GM23338 (cell line): ENCODE data around the gene RAD51B. TPM values are rescaled to one million over a fixed set of nuclear protein-coding genes. Genes with fewer than 3 reads are reported as not detected.

ENCODE experiments used
- ATAC-seq: fragments of 200-7000 bp; cut with Tn5 transposase; 3 replicates; pipeline ENCODE4 v1.9.1; 2020
- DNase-seq: peaks from one replicate; pipeline ENCODE4 v3.0.0-alpha.2; 2015; ENCODE audit warnings: low spot score
- H2AFZ ChIP-seq: fragments of 200-600 bp; sonication (generic); 2 replicates; pipeline ENCODE4 v1.8.0; 2016; ENCODE audit warnings: antibody characterized with exemption, mild to moderate bottlenecking, moderate library complexity
- H3F3A ChIP-seq: fragments of 200-600 bp; sonication (generic); replicated peaks from 2 replicates; pipeline ENCODE4 v1.8.0; 2017; ENCODE audit warnings: antibody characterized with exemption, mixed run types, low read depth
- H3K27ac ChIP-seq: fragments of 200-600 bp; sonication (generic); 2 replicates; pipeline ENCODE4 v1.6.1; 2016; ENCODE audit warnings: low read depth
- H3K27me3 ChIP-seq: fragments of 200-600 bp; sonication (generic); 2 replicates; pipeline ENCODE4 v1.8.0; 2016; ENCODE audit warnings: mild to moderate bottlenecking, mixed run types, moderate library complexity; ENCODE audit not compliant: insufficient read depth
- H3K36me3 ChIP-seq: fragments of 200-600 bp; sonication (generic); 2 replicates; pipeline ENCODE4 v1.8.0; 2016; ENCODE audit warnings: mild to moderate bottlenecking; ENCODE audit not compliant: insufficient read depth
- H3K4me1 ChIP-seq: fragments of 200-600 bp; sonication (generic); 2 replicates; pipeline ENCODE4 v1.8.0; 2016; ENCODE audit warnings: mild to moderate bottlenecking, moderate library complexity; ENCODE audit not compliant: insufficient read depth
- H3K4me2 ChIP-seq: fragments of 200-600 bp; sonication (generic); 2 replicates; pipeline ENCODE4 v1.7.1; 2017; ENCODE audit warnings: mixed run types
- H3K4me3 ChIP-seq: fragments of 200-600 bp; sonication (generic); 2 replicates; pipeline ENCODE4 v1.6.1; 2016; ENCODE audit warnings: mixed run types
- H3K79me2 ChIP-seq: fragments of 200-600 bp; sonication (generic); replicated peaks from 2 replicates; pipeline ENCODE4 v1.8.0; 2017; ENCODE audit warnings: mild to moderate bottlenecking; ENCODE audit not compliant: insufficient read depth
- H3K9me2 ChIP-seq: fragments of 200-600 bp; sonication (generic); 2 replicates; pipeline ENCODE4 v1.8.0; 2017; ENCODE audit not compliant: insufficient read depth
- H4K20me1 ChIP-seq: fragments of 200-600 bp; sonication (generic); replicated peaks from 2 replicates; pipeline ENCODE4 v1.8.0; 2017; ENCODE audit warnings: mild to moderate bottlenecking; ENCODE audit not compliant: insufficient read depth
- H3K27ac Mint-ChIP-seq: 2 replicates; pipeline ENCODE4 v1.8.0; 2020; ENCODE audit warnings: inconsistent platforms, mild to moderate bottlenecking, moderate library complexity, mixed read lengths
- H3K27me3 Mint-ChIP-seq: 3 replicates; pipeline ENCODE4 v1.8.0; 2022; ENCODE audit warnings: low read depth, mild to moderate bottlenecking, moderate library complexity, mixed read lengths, inconsistent platforms; ENCODE audit not compliant: insufficient read depth, poor library complexity
- H3K36me3 Mint-ChIP-seq: 3 replicates; pipeline ENCODE4 v1.8.0; 2021; ENCODE audit warnings: low read depth, mild to moderate bottlenecking, inconsistent platforms, moderate library complexity, mixed read lengths
- H3K4me1 Mint-ChIP-seq: 3 replicates; pipeline ENCODE4 v1.8.0; 2020; ENCODE audit warnings: mild to moderate bottlenecking, inconsistent platforms, mixed read lengths
- H3K4me3 Mint-ChIP-seq: 3 replicates; pipeline ENCODE4 v1.8.0; 2021; ENCODE audit warnings: moderate library complexity, mild to moderate bottlenecking, inconsistent platforms, mixed read lengths
- H3K9me3 Mint-ChIP-seq: 3 replicates; pipeline ENCODE4 v1.8.0; 2020; ENCODE audit warnings: moderate library complexity, mild to moderate bottlenecking, inconsistent platforms, mixed read lengths
- JUNB ChIP-seq: IDR thresholded peaks from one replicate; pipeline ENCODE4 v1.6.1; 2016; ENCODE audit warnings: antibody characterized with exemption; ENCODE audit not compliant: unreplicated experiment
- NANOG ChIP-seq: IDR thresholded peaks from 2 replicates; pipeline ENCODE4 v1.6.1; 2016; ENCODE audit warnings: antibody characterized with exemption, borderline replicate concordance
- POLR2AphosphoS5 ChIP-seq: IDR thresholded peaks from 2 replicates; pipeline ENCODE4 v1.6.1; 2016; ENCODE audit warnings: antibody characterized with exemption, low read depth
- STAT1 ChIP-seq: IDR thresholded peaks from one replicate; pipeline ENCODE4 v1.6.1; 2016; ENCODE audit warnings: antibody characterized with exemption; ENCODE audit not compliant: unreplicated experiment
- ZNF114 ChIP-seq: fragments of 250-450 bp; sonication (Bioruptor Pico); IDR thresholded peaks from 2 replicates; pipeline ENCODE4 v1.5.0; 2020; ENCODE audit warnings: mild to moderate bottlenecking, moderate library complexity
- ZNF331 ChIP-seq: fragments of 250-450 bp; sonication (Bioruptor Pico); IDR thresholded peaks from 2 replicates; pipeline ENCODE4 v1.5.0; 2020; ENCODE audit warnings: low read depth, mild to moderate bottlenecking, moderate library complexity
- polyA plus RNA-seq: library from polyadenylated mRNA; unstranded; fragments of >200 nt; fragmentation: Nextera tagmentation; extraction: Ambion mirVana; gene quantifications from 2 replicates; pipeline ENCODE4 v1.2.1, GENCODE V29; 2016
- total RNA-seq: library from RNA; depleted of rRNA; stranded (reverse); fragments of >200 nt; shearing (Covaris generic); gene quantifications from 2 replicates; pipeline ENCODE4 v1.2.3, GENCODE V29; 2014
- TF ChIP-seq, protein P1 (sequence below): IDR thresholded peaks from one replicate; pipeline ENCODE4 v1.6.1; 2018; ENCODE audit warnings: antibody characterized with exemption; ENCODE audit not compliant: unreplicated experiment
- TF ChIP-seq, protein P2 (sequence below): IDR thresholded peaks from 2 replicates; pipeline ENCODE4 v1.6.1; 2016; ENCODE audit warnings: antibody characterized with exemption
- TF ChIP-seq, protein P3 (sequence below), 2 experiments: fragments of 200-600 bp in 1 of 2; sonication (generic) in 1 of 2; conservative IDR thresholded peaks; 2 replicates each; pipeline versions ENCODE4 v1.5.1 to v1.6.1; 2016 to 2017; ENCODE audit warnings: antibody characterized with exemption in 2 of 2, low read depth in 2 of 2, mild to moderate bottlenecking in 2 of 2, moderate library complexity in 1 of 2

Gene RAD51B
- total and polyA plus RNA-seq, 2 experiments from 2014 or later: 15.7 to 29.1 TPM

DNA sequence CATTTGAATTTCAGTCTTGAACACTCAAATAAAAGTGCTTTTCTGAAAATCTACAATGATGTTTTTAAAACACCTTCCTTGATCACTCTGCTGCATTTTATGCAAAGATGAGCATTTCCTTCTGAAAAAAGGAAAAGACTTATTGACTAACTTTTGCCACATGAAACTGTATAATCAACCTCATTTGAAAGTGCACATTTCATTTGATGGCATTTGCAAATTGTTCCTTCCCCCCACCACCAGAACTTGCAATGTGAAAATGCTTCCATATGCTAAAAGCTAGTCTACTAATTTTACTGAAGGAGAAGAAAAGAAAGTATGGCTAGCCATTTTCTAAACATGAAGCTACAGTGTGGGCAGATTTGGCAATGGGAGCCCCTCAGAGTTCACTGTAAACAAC, 159.2 kb downstream of the RAD51B start (continued):
- TF ChIP-seq, protein P1, sequence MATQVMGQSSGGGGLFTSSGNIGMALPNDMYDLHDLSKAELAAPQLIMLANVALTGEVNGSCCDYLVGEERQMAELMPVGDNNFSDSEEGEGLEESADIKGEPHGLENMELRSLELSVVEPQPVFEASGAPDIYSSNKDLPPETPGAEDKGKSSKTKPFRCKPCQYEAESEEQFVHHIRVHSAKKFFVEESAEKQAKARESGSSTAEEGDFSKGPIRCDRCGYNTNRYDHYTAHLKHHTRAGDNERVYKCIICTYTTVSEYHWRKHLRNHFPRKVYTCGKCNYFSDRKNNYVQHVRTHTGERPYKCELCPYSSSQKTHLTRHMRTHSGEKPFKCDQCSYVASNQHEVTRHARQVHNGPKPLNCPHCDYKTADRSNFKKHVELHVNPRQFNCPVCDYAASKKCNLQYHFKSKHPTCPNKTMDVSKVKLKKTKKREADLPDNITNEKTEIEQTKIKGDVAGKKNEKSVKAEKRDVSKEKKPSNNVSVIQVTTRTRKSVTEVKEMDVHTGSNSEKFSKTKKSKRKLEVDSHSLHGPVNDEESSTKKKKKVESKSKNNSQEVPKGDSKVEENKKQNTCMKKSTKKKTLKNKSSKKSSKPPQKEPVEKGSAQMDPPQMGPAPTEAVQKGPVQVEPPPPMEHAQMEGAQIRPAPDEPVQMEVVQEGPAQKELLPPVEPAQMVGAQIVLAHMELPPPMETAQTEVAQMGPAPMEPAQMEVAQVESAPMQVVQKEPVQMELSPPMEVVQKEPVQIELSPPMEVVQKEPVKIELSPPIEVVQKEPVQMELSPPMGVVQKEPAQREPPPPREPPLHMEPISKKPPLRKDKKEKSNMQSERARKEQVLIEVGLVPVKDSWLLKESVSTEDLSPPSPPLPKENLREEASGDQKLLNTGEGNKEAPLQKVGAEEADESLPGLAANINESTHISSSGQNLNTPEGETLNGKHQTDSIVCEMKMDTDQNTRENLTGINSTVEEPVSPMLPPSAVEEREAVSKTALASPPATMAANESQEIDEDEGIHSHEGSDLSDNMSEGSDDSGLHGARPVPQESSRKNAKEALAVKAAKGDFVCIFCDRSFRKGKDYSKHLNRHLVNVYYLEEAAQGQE: no peak

DNA sequence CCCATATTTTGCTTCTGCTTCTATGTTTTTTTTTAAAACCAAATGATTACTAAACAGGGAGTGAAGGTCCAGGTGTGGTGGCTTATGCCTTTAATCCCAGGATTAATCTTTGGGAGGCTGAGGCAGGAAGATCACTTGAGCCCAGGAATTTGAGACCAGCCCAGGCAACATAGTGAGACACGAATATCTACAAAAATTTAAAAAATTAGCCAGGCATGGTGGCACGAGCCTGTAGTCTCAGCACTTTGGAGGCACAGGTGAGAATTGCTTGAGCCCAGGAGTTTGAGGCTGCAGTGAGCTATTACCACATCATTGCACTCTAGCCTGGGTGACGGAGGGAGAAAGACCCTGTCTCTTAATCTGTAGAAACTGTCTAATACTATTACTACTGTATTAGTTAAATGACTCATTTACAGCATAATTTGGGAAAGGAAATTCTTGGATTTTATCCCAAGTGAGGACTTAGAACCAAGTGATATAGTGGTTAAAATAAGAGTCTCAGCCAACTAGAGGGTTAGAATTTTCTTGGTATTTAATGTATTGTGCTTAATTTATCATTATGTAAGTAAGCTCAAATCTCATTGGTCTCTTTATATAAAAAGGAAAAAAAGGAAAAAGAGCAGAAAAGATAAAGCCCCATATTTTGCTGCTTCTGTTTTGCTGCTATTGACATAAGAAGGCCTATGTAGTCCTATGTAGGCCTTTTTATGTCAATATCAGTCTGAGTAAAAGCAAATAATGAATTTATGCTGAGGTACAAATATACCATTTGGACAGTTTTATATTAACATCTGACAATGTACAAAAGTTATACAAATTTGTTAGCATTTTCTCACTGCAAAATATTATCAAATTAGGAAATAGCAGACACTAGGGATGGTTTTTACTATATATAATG, 163.4 kb downstream of the RAD51B start:
- TF ChIP-seq, protein P2, sequence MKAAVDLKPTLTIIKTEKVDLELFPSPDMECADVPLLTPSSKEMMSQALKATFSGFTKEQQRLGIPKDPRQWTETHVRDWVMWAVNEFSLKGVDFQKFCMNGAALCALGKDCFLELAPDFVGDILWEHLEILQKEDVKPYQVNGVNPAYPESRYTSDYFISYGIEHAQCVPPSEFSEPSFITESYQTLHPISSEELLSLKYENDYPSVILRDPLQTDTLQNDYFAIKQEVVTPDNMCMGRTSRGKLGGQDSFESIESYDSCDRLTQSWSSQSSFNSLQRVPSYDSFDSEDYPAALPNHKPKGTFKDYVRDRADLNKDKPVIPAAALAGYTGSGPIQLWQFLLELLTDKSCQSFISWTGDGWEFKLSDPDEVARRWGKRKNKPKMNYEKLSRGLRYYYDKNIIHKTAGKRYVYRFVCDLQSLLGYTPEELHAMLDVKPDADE: no peak
- no peak for TF ChIP-seq NANOG
- no peak for TF ChIP-seq ZNF114 (CRISPR knock-in tag)
- no peaks in the 10 kb centered on the region for H3K9me3 Mint-ChIP-seq
- H3K27me3 ChIP-seq: no peaks in the 10 kb centered on the region
- ATAC-seq (no peak), DNase-seq (no peak)
- no peaks in the 10 kb centered on the region for H3K36me3 ChIP-seq
- no peaks in the 10 kb centered on the region for H3F3A ChIP-seq
- peaks cover 6% of the 10 kb centered on the region for H3K27me3 Mint-ChIP-seq
- no peaks in the 10 kb centered on the region for H3K36me3 Mint-ChIP-seq
- H3K4me2 ChIP-seq: no peak overlapping the region
- no peak overlapping the region for H3K27ac ChIP-seq
- peaks cover 11% of the 10 kb centered on the region for H3K4me1 Mint-ChIP-seq
- no peaks in the 10 kb centered on the region for H4K20me1 ChIP-seq
- no peak overlapping the region for H2AFZ ChIP-seq
- no peak overlapping the region for H3K27ac Mint-ChIP-seq
- H3K79me2 ChIP-seq: no peaks in the 10 kb centered on the region
- no peak overlapping the region for H3K4me3 ChIP-seq
- H3K9me2 ChIP-seq: no peaks in the 10 kb centered on the region
- H3K4me3 Mint-ChIP-seq: no peak overlapping the region
- H3K4me1 ChIP-seq: peaks cover 10% of the 10 kb centered on the region

DNA sequence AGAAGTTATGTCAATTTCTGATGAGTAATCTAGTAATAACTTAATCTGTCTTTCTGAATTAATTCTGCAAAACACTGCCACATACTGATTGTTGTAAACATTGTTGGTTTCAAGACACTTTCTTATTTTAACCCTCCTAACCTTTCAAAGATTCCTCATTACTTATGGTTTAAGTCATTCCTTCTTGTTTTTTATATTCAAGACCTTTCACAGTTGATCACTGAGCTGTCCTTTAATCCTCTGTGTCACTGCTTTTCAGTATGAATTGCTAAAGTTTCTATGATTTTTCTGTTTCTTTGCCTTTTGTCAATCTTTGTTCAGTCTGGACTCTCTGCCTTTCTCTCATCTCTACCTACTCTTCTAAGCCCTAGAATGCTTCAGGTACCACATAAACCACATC, 164.7 kb downstream of the RAD51B start:
- no peak overlapping the region for H3K4me3 ChIP-seq
- no peaks in the 10 kb centered on the region for H3K27me3 ChIP-seq
- no peaks in the 10 kb centered on the region for H4K20me1 ChIP-seq
- Mint-ChIP-seq H3K27ac (no peak overlapping the region), H3K9me3 (no peaks in the 10 kb centered on the region), H3K27me3 (peaks cover 4% of the 10 kb centered on the region), H3K36me3 (no peaks in the 10 kb centered on the region), H3K4me3 (no peak overlapping the region), H3K4me1 (peaks cover 2% of the 10 kb centered on the region)
- no peaks in the 10 kb centered on the region for H3F3A ChIP-seq
- H3K4me2 ChIP-seq: no peak overlapping the region
- no peak overlapping the region for H3K27ac ChIP-seq
- no peaks in the 10 kb centered on the region for H3K79me2 ChIP-seq
- H2AFZ ChIP-seq: no peak overlapping the region
- H3K4me1 ChIP-seq: no peaks in the 10 kb centered on the region; the same call in 1 of the 2 replicates
- no peaks in the 10 kb centered on the region for H3K36me3 ChIP-seq
- no peak for ATAC-seq
- DNase-seq: no peak
- no peaks in the 10 kb centered on the region for H3K9me2 ChIP-seq
- TF ChIP-seq POLR2AphosphoS5 (no peak), STAT1 (no peak), ZNF331 (CRISPR knock-in tag) (no peak), JUNB (no peak), ZNF114 (CRISPR knock-in tag) (no peak), NANOG (no peak)
- TF ChIP-seq, protein P1: no peak
- TF ChIP-seq, protein P3, sequence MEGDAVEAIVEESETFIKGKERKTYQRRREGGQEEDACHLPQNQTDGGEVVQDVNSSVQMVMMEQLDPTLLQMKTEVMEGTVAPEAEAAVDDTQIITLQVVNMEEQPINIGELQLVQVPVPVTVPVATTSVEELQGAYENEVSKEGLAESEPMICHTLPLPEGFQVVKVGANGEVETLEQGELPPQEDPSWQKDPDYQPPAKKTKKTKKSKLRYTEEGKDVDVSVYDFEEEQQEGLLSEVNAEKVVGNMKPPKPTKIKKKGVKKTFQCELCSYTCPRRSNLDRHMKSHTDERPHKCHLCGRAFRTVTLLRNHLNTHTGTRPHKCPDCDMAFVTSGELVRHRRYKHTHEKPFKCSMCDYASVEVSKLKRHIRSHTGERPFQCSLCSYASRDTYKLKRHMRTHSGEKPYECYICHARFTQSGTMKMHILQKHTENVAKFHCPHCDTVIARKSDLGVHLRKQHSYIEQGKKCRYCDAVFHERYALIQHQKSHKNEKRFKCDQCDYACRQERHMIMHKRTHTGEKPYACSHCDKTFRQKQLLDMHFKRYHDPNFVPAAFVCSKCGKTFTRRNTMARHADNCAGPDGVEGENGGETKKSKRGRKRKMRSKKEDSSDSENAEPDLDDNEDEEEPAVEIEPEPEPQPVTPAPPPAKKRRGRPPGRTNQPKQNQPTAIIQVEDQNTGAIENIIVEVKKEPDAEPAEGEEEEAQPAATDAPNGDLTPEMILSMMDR (conservative IDR thresholded peaks at IDR 0.05; ENCODE audit: low read depth in 2 of 2): no peak
- TF ChIP-seq, protein P2: no peak
